SW 1271 (cell line): ENCODE data around the gene CCNO.
A peak's percentile ranks its signal among the peaks of the same experiment; 100 is the strongest.

Experiments used
- DNase-seq, 2 experiments: peaks; one replicate each; lab custom pipeline; 2025; lab: John Stamatoyannopoulos, UW

The CCNO gene

GRCh38 chr5:55232985-55233928 is at the start of gene CCNO:
Gene CCNO (minus strand): TSS chr5:55233608. CDS start chr5:55233523, 85 bp downstream.
- peak; percentile 78 to 83 for DNase-seq

GRCh38 chr5:55278778-55279177 is 45.4 kb upstream of the CCNO start:
- no peak for DNase-seq

GRCh38 chr5:55276771-55277170 is 43.4 kb upstream of the CCNO start:
- DNase-seq: no peak

GRCh38 chr5:55258339-55258738 is 24.9 kb upstream of the CCNO start:
- DNase-seq: no peak

- DNase-seq: no peak
Measured at GRCh38 chr5:55254802-55255201, 21.4 kb upstream of the CCNO start.

- no peak for DNase-seq
Measured at GRCh38 chr5:55250064-55250463, 16.7 kb upstream of the CCNO start.

- DNase-seq: no peak
Measured at GRCh38 chr5:55241746-55242145, 8.3 kb upstream of the CCNO start.

GRCh38 chr5:55236800-55237199 is 3.4 kb upstream of the CCNO start:
- no peak for DNase-seq

- no peak for DNase-seq
Measured at GRCh38 chr5:55234121-55234700, 803 bp upstream of the CCNO start.

GRCh38 chr5:55232271-55232984 is 980 bp downstream of the CCNO start:
- peak in 1 of 2 experiments; percentile 62 for DNase-seq

GRCh38 chr5:55231919-55232270 is 1.5 kb downstream of the CCNO start:
- DNase-seq: no peak

- DNase-seq: no peak
Measured at GRCh38 chr5:55231029-55231918, 2.1 kb downstream of the CCNO start.

- DNase-seq: no peak
Measured at GRCh38 chr5:55230086-55230629, 3.2 kb downstream of the CCNO start.

- DNase-seq: no peak
Measured at GRCh38 chr5:55227664-55228430, 5.6 kb downstream of the CCNO start.

- peak; percentile 68 to 85 for DNase-seq
Measured at GRCh38 chr5:55226934-55227663, 6.3 kb downstream of the CCNO start, which contains the start of gene MCIDAS. Gene MCIDAS (minus strand): TSS chr5:55227315. CDS start chr5:55227138, 177 bp downstream.

- DNase-seq: peak; percentile 56 to 84
Measured at GRCh38 chr5:55226027-55226933, 7.1 kb downstream of the CCNO start.

GRCh38 chr5:55225346-55225745 is 8.1 kb downstream of the CCNO start:
- no peak for DNase-seq

GRCh38 chr5:55223812-55224240 is 9.6 kb downstream of the CCNO start:
- no peak for DNase-seq
